Measurements from ENCODE around the gene PLA2G15.

PLA2G15 gene

DNA sequence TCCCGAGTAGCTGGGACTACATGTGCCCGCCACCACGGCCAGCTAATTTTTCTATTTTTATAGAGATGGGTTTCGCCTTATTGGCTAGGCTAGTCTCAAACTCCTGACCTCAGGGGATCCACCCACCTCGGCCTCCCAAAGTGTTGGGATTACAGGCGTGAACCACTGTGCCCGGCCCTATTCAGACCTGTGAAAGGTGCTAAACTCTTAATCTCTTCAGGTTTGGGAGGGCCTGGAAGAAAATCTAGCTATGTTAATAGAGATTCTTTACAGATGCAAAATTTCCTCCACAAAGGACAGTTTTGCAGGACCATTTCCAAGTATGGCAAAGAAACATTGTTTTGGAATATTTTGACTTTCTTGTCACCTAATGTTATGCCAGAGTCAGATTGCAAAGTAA, 3.1 kb upstream of the PLA2G15 start:
- ChIA-PET CTCF (interaction anchor here (1.5 to 7.6 kb wide), 4 partner anchors 9 to 87 kb away, joined by 4 to 101 read pairs (median 6); partner anchors contain the start of gene SLC7A6), POLR2A (no interaction called here)
- TF ChIP-seq, protein P1, sequence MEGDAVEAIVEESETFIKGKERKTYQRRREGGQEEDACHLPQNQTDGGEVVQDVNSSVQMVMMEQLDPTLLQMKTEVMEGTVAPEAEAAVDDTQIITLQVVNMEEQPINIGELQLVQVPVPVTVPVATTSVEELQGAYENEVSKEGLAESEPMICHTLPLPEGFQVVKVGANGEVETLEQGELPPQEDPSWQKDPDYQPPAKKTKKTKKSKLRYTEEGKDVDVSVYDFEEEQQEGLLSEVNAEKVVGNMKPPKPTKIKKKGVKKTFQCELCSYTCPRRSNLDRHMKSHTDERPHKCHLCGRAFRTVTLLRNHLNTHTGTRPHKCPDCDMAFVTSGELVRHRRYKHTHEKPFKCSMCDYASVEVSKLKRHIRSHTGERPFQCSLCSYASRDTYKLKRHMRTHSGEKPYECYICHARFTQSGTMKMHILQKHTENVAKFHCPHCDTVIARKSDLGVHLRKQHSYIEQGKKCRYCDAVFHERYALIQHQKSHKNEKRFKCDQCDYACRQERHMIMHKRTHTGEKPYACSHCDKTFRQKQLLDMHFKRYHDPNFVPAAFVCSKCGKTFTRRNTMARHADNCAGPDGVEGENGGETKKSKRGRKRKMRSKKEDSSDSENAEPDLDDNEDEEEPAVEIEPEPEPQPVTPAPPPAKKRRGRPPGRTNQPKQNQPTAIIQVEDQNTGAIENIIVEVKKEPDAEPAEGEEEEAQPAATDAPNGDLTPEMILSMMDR (IDR thresholded peaks at IDR 0.05; ENCODE audit: control extremely low read depth, extremely low read depth, low read depth, missing control alignments): no peak
- no peak for DNase-seq (ENCODE audit: extremely low spot score)

DNA sequence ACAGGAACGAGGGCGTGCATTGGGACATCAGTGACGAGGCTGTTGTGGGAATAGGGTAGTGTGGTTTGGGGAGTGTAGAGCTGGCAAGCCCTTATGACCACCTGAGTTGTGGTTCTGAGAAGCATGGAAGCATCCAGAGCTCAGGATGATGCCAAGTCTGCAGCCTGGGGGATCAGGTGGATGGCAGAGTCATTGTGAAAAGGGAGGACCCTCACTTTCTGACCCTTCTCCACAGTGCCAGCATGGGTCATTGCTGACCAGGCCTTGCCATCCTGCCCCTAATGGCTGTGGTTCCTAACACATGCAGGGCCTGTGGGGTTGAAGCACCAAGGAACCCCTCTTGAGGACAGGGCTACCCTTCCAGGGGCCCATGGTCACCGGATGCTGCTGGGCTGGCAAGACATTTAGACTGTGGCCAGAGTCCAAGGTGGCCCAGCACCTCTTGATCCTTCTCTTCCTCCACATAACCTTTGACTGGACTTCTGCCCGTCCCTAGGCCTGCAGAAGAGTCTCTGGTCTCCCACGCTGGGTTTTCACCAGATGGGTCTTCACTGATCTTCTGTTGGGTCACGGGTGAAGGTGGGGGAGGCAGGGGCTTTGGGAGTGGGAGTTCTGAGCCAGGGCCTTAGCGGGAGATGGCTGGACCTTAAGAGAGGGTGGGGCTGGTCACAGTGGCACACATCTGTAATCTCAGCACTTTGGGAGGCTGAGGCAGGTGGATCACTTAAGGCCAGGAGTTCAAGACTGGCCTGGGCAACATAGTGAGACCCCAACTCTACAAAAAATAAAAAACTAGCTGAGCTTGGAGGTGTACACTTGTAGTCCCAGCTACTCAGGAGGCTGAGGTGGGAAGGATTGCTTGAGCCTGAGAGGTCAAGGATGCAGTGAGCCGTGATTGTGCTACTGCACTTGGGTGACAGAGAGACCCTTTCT, 2.0 kb upstream of the PLA2G15 start:
- CTCF ChIA-PET: interaction anchor here (1.1 to 7.6 kb wide), 5 partner anchors 13 to 85 kb away, joined by 3 to 101 read pairs (median 8); partner anchors contain the start of gene SLC7A6
- TF ChIP-seq, protein P1 (IDR thresholded peaks at IDR 0.05; ENCODE audit: control extremely low read depth, extremely low read depth, low read depth, missing control alignments): no peak
- POLR2A ChIA-PET: no interaction called here
- no peak for DNase-seq (ENCODE audit: extremely low spot score)

DNA sequence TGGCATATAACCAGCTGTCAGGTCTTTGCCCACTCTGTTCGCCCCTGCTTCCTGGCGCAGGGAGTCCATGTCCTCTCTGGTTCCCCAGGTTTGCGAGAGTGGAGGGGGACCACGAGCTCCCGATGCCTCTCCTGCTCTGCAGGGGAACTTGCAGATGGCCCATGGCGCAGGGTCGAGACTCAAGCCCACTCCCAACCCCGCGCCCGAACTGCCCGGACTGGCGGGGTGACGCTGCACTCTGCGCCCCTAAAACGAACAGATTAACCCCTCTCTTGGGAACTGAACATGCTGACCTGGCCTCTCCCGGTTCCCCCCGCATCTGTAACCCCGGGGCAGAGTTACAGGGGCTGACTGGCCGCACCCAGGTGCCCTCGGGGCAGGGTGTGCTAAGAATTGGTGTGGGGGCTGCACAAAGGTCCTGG, 681 bp upstream of the PLA2G15 start:
- POLR2A ChIA-PET: interaction anchor here (0.7 kb wide), 1 partner anchor 175 kb away, joined by 3 read pairs; no protein-coding TSS in a partner anchor
- CTCF ChIA-PET: interaction anchor here (0.8 to 7.6 kb wide), 8 partner anchors 10 to 143 kb away, joined by 3 to 101 read pairs (median 5); partner anchors contain the start of genes PRMT7, SLC7A6 and SLC7A6OS
- TF ChIP-seq, protein P1 (IDR thresholded peaks at IDR 0.05; ENCODE audit: control extremely low read depth, extremely low read depth, low read depth, missing control alignments): no peak
- DNase-seq (ENCODE audit: extremely low spot score): no peak

DNA sequence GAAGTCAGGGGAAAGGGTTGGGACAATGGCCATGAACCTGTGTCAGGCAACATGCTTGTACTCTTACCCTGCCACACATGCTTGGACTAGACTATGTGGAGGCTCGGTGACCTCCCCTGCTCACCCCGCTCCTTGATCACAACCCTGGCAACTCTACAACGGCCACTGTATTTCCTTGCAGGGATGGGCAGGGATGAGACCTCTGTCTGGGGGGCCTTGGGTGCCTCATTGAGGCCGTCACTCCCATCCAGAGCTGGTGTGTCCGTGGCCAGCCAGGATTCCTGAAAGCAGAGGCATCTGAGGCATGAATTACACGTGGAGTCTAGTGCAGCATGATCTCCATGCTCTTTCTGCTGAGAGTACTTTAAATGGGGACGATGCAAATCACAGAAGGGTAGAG, 948 bp downstream of the PLA2G15 start:
- ChIA-PET POLR2A (interaction anchor here (0.7 kb wide), 1 partner anchor 49 kb away, joined by 3 read pairs; no protein-coding TSS in a partner anchor), CTCF (interaction anchor here (1.0 to 7.6 kb wide), 3 partner anchors 15 to 83 kb away, joined by 3 to 101 read pairs (median 11); partner anchors contain the start of gene SLC7A6)
- TF ChIP-seq, protein P1 (IDR thresholded peaks at IDR 0.05; ENCODE audit: control extremely low read depth, extremely low read depth, low read depth, missing control alignments): no peak
- no peak for DNase-seq (ENCODE audit: extremely low spot score)

DNA sequence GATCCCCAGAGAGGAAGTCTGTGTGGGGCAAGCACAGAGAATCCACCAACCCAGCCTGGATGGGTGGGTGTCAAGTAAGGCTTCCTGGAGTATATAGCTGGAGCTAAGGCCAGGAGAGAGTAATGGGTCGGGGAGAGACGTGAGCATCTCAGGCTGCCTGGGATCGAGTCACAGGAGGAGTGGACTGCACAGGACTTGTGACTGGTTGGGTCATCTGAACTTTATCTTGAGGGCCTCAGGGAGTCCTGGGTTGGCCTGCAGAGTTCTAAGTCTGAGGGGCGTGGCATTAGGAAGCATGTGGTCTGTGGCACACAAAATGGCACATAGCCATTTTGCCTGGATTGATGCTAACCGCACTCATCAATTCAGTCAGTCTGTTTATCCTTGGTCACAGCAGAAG, 1.5 kb downstream of the PLA2G15 start:
- POLR2A ChIA-PET: interaction anchor here (0.7 kb wide), 1 partner anchor 48 kb away, joined by 3 read pairs; no protein-coding TSS in a partner anchor
- CTCF ChIA-PET: interaction anchor here (1.0 to 7.6 kb wide), 3 partner anchors 15 to 82 kb away, joined by 3 to 101 read pairs (median 11); partner anchors contain the start of gene SLC7A6
- no peak for DNase-seq (ENCODE audit: extremely low spot score)
- TF ChIP-seq, protein P1 (IDR thresholded peaks at IDR 0.05; ENCODE audit: control extremely low read depth, extremely low read depth, low read depth, missing control alignments): no peak

DNA sequence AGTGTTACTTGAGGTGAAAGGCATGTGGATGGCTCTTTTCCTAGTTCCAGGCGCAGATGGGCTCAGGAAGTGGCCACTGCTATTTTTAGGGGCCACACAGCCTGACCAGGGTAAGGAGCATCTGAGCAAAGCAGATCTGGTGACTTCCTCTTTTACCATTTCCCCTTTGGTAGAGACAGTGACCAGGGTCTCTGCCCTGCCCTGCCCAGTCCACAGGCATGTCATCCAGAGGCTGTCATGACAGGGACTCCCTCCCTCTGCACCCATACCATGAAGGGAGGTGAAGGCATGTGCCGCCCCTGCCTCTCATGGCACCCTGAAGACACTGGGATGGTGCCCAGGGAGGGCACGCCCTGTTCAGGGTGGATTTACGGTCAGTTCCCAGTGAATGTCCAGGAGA, 2.2 kb downstream of the PLA2G15 start:
- ChIA-PET CTCF (interaction anchor here (2.5 to 19.1 kb wide), 4 partner anchors 14 to 83 kb away, joined by 6 to 619 read pairs (median 107); partner anchors contain the start of gene SLC7A6), POLR2A (no interaction called here)
- TF ChIP-seq, protein P1 (IDR thresholded peaks at IDR 0.05; ENCODE audit: control extremely low read depth, extremely low read depth, low read depth, missing control alignments): no peak
- DNase-seq (ENCODE audit: extremely low spot score): no peak

Measured in GM10248 (cell line).